ENCODE results near the gene C1QTNF8.

- TF ChIP-seq GABPA (IDR thresholded peaks at IDR 0.05 in 1 of 2, conservative IDR thresholded peaks at IDR 0.05 in 1 of 2), result no peak
- no peak for TF ChIP-seq MAX (IDR thresholded peaks at IDR 0.05)
- TF ChIP-seq CTCF (IDR thresholded peaks at IDR 0.05; ENCODE audit: low read depth, low read length, missing input control), result no peak
- no peak for TF ChIP-seq EGR1 (IDR thresholded peaks at IDR 0.05; ENCODE audit: low read depth in 2 of 2)
- no peak for TF ChIP-seq FOXA2 (IDR thresholded peaks at IDR 0.05)
- TF ChIP-seq RAD21 (IDR thresholded peaks at IDR 0.05), result no peak
- TF ChIP-seq ATF3 (IDR thresholded peaks at IDR 0.05), result no peak
- TF ChIP-seq REST (IDR thresholded peaks at IDR 0.05), result no peak
- no peak for TF ChIP-seq JUND (IDR thresholded peaks at IDR 0.05)
- no peak for TF ChIP-seq FOXA1 (IDR thresholded peaks at IDR 0.05)
- no peak for TF ChIP-seq YY1 (IDR thresholded peaks at IDR 0.05)
- TF ChIP-seq TAF1 (conservative IDR thresholded peaks at IDR 0.05), result no peak
These were observed 48.7 kb upstream of the C1QTNF8 start for GRCh38 chr16:1144476-1145382.

Measured in liver (tissue), 3 donors.